WI38 (cell line): ENCODE measurements around the gene RAF1.
A peak's percentile ranks its signal among the peaks of the same experiment; 100 is the strongest.

Source experiments
- H3K4me3 ChIP-seq: 2 replicates; pipeline ENCODE4 v1.5.1; 2011; ENCODE audit warnings: low read depth, mild to moderate bottlenecking, control low read depth, low read length
- TF ChIP-seq, protein P1 (sequence below): IDR thresholded peaks from 2 replicates; pipeline ENCODE4 v1.5.1; 2012; ENCODE audit warnings: low read depth, mild to moderate bottlenecking, control low read depth, low read length

The RAF1 gene

DNA sequence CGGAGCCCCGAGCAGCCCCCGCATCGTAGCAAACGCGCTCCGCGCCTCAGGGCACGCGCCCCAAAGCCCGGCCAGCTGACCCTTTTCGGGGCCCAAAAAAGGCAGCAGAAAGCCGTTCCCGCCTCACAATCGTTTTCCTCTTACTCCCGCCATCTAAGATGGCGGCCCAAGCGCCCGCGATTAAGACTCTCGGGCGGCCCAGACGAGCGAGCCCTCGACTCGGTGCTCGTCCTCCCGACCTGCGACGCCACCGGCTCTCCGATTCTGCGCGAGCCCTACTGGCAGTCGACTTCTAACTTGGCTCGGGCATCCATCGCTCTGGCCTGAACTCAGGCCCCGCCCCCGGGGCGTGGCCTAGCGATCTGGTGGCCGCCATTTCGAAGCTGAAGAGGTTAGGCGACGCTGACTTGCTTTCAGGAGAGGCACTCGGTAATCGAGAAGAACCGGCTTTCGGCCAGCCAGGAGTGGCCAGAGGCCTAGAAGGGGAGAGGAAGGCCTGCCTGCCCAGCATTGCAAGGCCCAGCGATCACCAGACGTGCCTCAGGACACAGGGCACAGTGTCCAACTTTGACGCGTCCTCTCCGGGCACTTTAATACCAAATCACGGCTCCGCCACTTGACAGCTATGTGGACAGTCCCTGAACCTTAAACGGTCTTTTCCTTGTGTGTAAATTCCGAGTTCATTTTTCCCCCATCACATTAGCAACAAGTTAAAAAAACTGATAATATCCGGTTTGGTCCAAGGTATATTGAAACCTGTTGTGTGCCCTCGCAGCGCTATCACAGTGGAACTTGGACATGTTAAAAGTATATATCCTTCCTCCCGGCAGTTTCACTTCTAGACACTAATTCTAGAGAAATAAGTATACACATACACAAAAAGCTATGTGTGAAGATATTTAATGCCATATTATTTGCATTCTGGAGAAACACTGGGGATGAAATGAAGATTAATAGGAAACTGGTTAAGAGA, at the start of gene RAF1:
Gene RAF1, minus strand, starts transcription at position 182 of the 973 bp plus-strand sequence. CDS start 45,396 bp downstream, outside the sequence.
- H3K4me3 ChIP-seq: peak within 1 kb of the TSS; percentile 97
- TF ChIP-seq, protein P1, sequence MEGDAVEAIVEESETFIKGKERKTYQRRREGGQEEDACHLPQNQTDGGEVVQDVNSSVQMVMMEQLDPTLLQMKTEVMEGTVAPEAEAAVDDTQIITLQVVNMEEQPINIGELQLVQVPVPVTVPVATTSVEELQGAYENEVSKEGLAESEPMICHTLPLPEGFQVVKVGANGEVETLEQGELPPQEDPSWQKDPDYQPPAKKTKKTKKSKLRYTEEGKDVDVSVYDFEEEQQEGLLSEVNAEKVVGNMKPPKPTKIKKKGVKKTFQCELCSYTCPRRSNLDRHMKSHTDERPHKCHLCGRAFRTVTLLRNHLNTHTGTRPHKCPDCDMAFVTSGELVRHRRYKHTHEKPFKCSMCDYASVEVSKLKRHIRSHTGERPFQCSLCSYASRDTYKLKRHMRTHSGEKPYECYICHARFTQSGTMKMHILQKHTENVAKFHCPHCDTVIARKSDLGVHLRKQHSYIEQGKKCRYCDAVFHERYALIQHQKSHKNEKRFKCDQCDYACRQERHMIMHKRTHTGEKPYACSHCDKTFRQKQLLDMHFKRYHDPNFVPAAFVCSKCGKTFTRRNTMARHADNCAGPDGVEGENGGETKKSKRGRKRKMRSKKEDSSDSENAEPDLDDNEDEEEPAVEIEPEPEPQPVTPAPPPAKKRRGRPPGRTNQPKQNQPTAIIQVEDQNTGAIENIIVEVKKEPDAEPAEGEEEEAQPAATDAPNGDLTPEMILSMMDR: no peak

DNA sequence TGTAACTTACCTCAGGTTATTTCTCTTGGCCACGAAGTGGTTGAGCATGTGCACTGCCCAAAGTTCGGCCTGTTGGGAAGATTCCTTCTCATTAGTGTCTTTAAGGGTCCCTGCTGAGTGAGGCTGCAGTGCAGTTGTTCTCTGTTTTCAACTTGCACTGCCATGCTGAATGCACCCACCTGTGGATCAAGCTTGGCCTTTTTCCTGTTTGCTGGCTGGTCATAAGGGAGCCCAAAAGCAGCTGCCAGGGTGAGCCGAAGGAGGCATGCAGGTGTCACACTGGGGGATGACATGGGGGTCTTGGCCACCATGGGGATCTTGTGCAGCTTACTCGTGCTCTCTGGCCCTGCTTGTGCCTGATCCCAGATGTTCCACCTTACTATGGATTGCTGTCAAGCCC, 46.1 kb upstream of the RAF1 start:
- H3K4me3 ChIP-seq: no peak overlapping the region
- TF ChIP-seq, protein P1: no peak

DNA sequence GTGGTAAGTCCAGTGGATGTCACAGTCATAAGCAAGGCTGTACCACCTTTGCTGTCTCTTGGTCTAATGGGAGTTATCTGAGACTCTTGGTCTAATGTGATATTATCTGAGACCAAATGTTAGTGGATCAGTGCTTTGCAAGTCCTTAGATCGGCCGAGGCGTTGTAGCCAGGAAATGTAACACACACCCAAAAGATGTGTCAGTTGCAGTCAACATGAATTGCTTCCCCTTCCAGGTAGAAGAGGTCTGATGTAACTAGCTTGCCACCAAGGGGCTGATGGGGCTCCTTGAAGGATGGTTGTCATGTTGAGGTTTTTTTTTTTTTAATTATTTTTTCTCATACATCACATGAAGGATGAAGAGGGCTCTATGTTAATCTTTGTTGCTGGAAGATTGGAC, 45.4 kb upstream of the RAF1 start:
- H3K4me3 ChIP-seq: no peak overlapping the region
- TF ChIP-seq, protein P1: no peak

DNA sequence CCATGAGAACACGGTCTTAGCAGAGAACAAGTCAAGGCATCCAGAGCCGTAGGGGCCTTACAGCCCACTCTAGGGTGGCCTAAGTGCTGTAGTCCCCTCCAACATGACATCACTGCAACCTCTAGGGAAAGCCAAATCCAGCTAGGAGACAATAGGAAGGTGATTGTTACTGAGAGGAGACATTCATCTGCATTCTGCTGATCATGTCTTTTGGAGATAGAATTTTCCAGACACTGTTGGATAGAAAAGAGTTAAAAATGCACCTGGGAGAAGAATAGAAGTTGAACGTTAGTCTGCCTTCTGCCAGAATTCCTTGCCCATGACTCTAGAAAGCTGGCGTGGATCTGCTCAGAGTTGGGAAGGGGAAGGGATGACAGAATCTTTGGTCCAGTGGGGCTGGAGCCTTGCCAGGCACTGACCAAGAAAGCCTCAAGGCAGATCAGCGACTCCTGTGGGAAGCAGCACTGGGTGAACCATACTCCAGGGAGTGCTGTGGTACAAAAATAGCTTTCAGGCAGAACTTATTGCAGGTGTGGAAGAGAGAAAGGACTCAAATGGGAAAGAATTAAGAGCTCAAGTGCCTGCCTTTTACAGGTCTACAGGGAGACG, 44.8 kb upstream of the RAF1 start:
- H3K4me3 ChIP-seq: no peak overlapping the region
- TF ChIP-seq, protein P1: 0 out of 2 replicates have a peak, but pooled peaks have one; percentile 24

DNA sequence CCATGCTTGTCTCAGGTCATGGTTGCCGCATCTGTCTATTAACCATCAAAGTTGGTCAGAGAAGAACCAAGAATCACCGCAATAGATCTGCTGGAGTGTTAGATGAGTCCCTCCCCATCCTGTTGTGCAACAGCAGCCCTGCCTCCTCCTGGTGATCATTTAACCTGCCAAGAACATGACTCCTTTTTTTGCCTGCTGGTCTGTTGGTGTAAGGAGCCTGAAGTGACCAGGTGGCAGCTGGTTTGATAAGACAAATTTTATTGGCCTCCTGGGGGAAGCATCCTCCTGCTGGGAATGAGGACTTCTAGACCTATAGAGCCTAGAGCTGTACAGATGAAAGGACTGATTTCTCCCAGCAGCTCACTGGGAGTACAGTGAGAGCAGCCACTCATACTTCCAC, 43.5 kb upstream of the RAF1 start:
- TF ChIP-seq, protein P1: no peak
- H3K4me3 ChIP-seq: no peak overlapping the region

DNA sequence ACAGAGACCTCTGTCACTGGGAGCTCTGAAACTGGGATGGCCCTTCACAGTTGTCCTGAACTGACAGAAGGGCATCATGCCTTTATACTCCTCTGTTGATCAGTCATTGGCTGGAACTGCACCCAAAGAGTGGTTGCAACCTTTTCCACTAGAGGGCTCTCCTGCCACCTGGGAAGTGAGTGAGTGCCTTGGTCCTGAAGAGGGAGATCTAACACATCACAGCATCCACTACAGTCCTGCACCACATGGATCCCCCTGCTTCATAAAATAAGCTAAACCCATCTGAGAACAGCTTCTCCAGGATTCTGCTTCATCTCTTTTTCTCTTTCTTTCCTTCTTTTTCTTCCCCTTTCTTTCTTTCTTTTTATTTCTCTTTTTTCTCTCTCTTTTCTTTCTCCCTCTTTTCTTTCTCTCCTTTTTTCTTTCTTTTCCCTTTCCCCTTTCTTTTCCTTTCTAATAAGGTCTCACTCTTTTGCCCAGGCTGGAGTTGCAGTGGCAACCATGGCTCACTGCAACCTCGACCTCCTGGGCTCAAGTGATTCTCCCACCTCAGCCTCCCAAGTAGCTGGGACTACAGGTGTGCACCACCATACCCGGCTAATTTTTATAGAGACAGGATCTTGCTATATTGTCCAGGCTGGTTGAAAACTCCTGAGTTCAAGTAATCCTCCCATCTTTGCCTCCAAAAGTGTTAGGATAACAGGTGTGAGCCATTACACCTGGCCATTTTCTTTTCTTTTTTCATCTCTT, 42.8 kb upstream of the RAF1 start:
- no peak overlapping the region for H3K4me3 ChIP-seq
- TF ChIP-seq, protein P1: peak; percentile 70

DNA sequence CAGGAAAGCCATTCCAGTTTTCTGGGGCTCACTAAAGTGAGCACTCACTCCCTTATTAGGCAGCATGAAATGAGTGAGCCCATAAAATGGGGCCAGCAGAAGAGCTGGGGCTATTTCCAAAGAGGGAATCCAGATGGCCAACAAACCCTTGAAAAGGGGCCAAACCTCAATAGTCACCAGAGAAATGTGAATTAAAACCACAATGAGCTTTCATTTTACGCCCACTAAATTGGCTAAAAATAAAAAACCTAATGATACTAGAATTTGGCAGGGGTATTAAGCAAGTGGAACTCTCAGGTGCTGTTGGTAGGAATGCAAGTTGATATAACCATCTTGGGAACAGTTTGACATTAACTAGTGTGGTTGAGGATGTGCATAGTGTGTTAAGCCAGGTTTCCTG, 42.1 kb upstream of the RAF1 start:
- H3K4me3 ChIP-seq: no peak overlapping the region
- TF ChIP-seq, protein P1: no peak
